Endothelial cell (in vitro differentiated cells): Measurements from ENCODE around the gene PSMB10. TPM values are rescaled to one million over a fixed set of nuclear protein-coding genes. Genes with fewer than 3 reads are reported as not detected.

ENCODE experiments used
- DNase-seq: peaks from one replicate; pipeline ENCODE4 v3.0.0; 2021; ENCODE audit warnings: low spot score
- H3K27ac Mint-ChIP-seq: one replicate; pipeline ENCODE4 v1.8.0; 2021; ENCODE audit warnings: mixed read lengths, inconsistent platforms; ENCODE audit not compliant: unreplicated experiment
- H3K27me3 Mint-ChIP-seq: one replicate; pipeline ENCODE4 v1.8.0; 2021; ENCODE audit warnings: mild to moderate bottlenecking, moderate library complexity, mixed read lengths, inconsistent platforms; ENCODE audit not compliant: unreplicated experiment
- H3K36me3 Mint-ChIP-seq: one replicate; pipeline ENCODE4 v1.8.0; 2021; ENCODE audit warnings: mild to moderate bottlenecking, low read depth, mixed read lengths, inconsistent platforms; ENCODE audit not compliant: unreplicated experiment
- H3K4me1 Mint-ChIP-seq: one replicate; pipeline ENCODE4 v1.8.0; 2021; ENCODE audit warnings: mild to moderate bottlenecking, mixed read lengths, inconsistent platforms; ENCODE audit not compliant: unreplicated experiment
- H3K4me3 Mint-ChIP-seq: one replicate; pipeline ENCODE4 v1.8.0; 2021; ENCODE audit warnings: mild to moderate bottlenecking, mixed read lengths, inconsistent platforms; ENCODE audit not compliant: unreplicated experiment
- H3K9me3 Mint-ChIP-seq: one replicate; pipeline ENCODE4 v1.8.0; 2021; ENCODE audit warnings: mixed read lengths, inconsistent platforms; ENCODE audit not compliant: unreplicated experiment
- CTCF ChIP-seq: fragments of 200-600 bp; sonication (generic); IDR thresholded peaks from one replicate; pipeline ENCODE4 v1.5.0; 2021; ENCODE audit warnings: antibody characterized with exemption; ENCODE audit not compliant: unreplicated experiment
- total RNA-seq: library from RNA; stranded (reverse); fragmentation: NEBNext Ultra II Directional; extraction: Animal tissue kit (Norgen Biotek cat#: 25700); gene quantifications from one replicate; pipeline ENCODE4 v1.2.1, GENCODE V29; 2021; ENCODE audit not compliant: unreplicated experiment

PSMB10 gene
- total RNA-seq, 1 donor from 2014 or later: 15.3 TPM

- H3K27ac Mint-ChIP-seq: no peak overlapping the region
- DNase-seq: no peak
- no peak overlapping the region for H3K4me3 Mint-ChIP-seq
- no peaks in the 10 kb centered on the region for H3K36me3 Mint-ChIP-seq
- TF ChIP-seq CTCF: no peak
- H3K9me3 Mint-ChIP-seq: no peaks in the 10 kb centered on the region
- H3K4me1 Mint-ChIP-seq: peaks cover 11% of the 10 kb centered on the region
- peaks cover 10% of the 10 kb centered on the region for H3K27me3 Mint-ChIP-seq
These were observed 9.3 kb downstream of the PSMB10 start for GRCh38 chr16:67927131-67927941.

- TF ChIP-seq CTCF: no peak
- no peaks in the 10 kb centered on the region for H3K9me3 Mint-ChIP-seq
- peak overlapping the region; percentile 25 for H3K4me3 Mint-ChIP-seq
- peaks cover 16% of the 10 kb centered on the region for H3K4me1 Mint-ChIP-seq
- H3K27ac Mint-ChIP-seq: peak overlapping the region; percentile 42
- no peaks in the 10 kb centered on the region for H3K36me3 Mint-ChIP-seq
- no peak for DNase-seq
- peaks cover 6% of the 10 kb centered on the region for H3K27me3 Mint-ChIP-seq
These were observed 10.4 kb downstream of the PSMB10 start for GRCh38 chr16:67926181-67926750.

GRCh38 chr16:67924140-67924906 lies 12.3 kb downstream of the PSMB10 start:
- Mint-ChIP-seq H3K9me3 (no peaks in the 10 kb centered on the region), H3K4me1 (peaks cover 16% of the 10 kb centered on the region), H3K4me3 (no peak overlapping the region), H3K36me3 (no peaks in the 10 kb centered on the region), H3K27me3 (peaks cover 4% of the 10 kb centered on the region), H3K27ac (no peak overlapping the region)
- TF ChIP-seq CTCF: no peak
- DNase-seq: no peak

GRCh38 chr16:67923414-67924116 lies 13.1 kb downstream of the PSMB10 start:
- DNase-seq: no peak
- peaks cover 4% of the 10 kb centered on the region for H3K27me3 Mint-ChIP-seq
- no peaks in the 10 kb centered on the region for H3K9me3 Mint-ChIP-seq
- H3K27ac Mint-ChIP-seq: no peak overlapping the region
- no peak overlapping the region for H3K4me3 Mint-ChIP-seq
- no peak for TF ChIP-seq CTCF
- no peaks in the 10 kb centered on the region for H3K36me3 Mint-ChIP-seq
- peaks cover 16% of the 10 kb centered on the region for H3K4me1 Mint-ChIP-seq
